NCI-H1092 (cell line): ENCODE data around the gene SLFNL1.

Source experiments
- DNase-seq: peaks from one replicate; lab custom pipeline; 2025; lab: John Stamatoyannopoulos, UW

SLFNL1 gene

GRCh38 chr1:41020109-41020576, 1.4 kb downstream of the SLFNL1 start:
- no peak for DNase-seq

GRCh38 chr1:41019353-41019745, 2.2 kb downstream of the SLFNL1 start:
- DNase-seq: no peak

- no peak for DNase-seq
Observed at GRCh38 chr1:41018018-41018410, 3.5 kb downstream of the SLFNL1 start.

- DNase-seq: no peak
Observed at GRCh38 chr1:41017141-41018017, 4.1 kb downstream of the SLFNL1 start.

GRCh38 chr1:41015897-41016470, 5.5 kb downstream of the SLFNL1 start:
- no peak for DNase-seq

- no peak for DNase-seq
Observed at GRCh38 chr1:41015281-41015896, 6.1 kb downstream of the SLFNL1 start.

GRCh38 chr1:41014871-41015270, 6.7 kb downstream of the SLFNL1 start:
- DNase-seq: no peak

- DNase-seq: no peak
Observed at GRCh38 chr1:41013796-41014195, 7.7 kb downstream of the SLFNL1 start.

- DNase-seq: no peak
Observed at GRCh38 chr1:41013024-41013423, 8.5 kb downstream of the SLFNL1 start.

- DNase-seq: no peak
Observed at GRCh38 chr1:41010345-41010744, 11.2 kb downstream of the SLFNL1 start.

GRCh38 chr1:41009466-41009865, 12.1 kb downstream of the SLFNL1 start:
- DNase-seq: no peak

GRCh38 chr1:41006942-41007865, 14.3 kb downstream of the SLFNL1 start:
- DNase-seq: no peak

GRCh38 chr1:41005876-41006275, 15.6 kb downstream of the SLFNL1 start:
- DNase-seq: no peak

GRCh38 chr1:41003640-41004220, 17.8 kb downstream of the SLFNL1 start:
- no peak for DNase-seq

GRCh38 chr1:41003127-41003639, 18.3 kb downstream of the SLFNL1 start:
- no peak for DNase-seq

GRCh38 chr1:40998668-40999067, 22.9 kb downstream of the SLFNL1 start:
- DNase-seq: no peak

- DNase-seq: no peak
Observed at GRCh38 chr1:40997096-40997495, 24.4 kb downstream of the SLFNL1 start.

GRCh38 chr1:40989066-40989465, 32.5 kb downstream of the SLFNL1 start:
- DNase-seq: no peak

GRCh38 chr1:40988280-40988679, 33.2 kb downstream of the SLFNL1 start:
- DNase-seq: no peak

- no peak for DNase-seq
Observed at GRCh38 chr1:40987439-40988276, 33.9 kb downstream of the SLFNL1 start.
